Measurements from ENCODE around the gene AKAP6.
A peak's percentile ranks its signal among the peaks of the same experiment; 100 is the strongest.

AKAP6 gene

GRCh38 chr14:32633224-32633859, 304.2 kb downstream of the AKAP6 start:
- no peak for DNase-seq

GRCh38 chr14:32633930-32634329, 304.8 kb downstream of the AKAP6 start:
- no peak for DNase-seq

DNA sequence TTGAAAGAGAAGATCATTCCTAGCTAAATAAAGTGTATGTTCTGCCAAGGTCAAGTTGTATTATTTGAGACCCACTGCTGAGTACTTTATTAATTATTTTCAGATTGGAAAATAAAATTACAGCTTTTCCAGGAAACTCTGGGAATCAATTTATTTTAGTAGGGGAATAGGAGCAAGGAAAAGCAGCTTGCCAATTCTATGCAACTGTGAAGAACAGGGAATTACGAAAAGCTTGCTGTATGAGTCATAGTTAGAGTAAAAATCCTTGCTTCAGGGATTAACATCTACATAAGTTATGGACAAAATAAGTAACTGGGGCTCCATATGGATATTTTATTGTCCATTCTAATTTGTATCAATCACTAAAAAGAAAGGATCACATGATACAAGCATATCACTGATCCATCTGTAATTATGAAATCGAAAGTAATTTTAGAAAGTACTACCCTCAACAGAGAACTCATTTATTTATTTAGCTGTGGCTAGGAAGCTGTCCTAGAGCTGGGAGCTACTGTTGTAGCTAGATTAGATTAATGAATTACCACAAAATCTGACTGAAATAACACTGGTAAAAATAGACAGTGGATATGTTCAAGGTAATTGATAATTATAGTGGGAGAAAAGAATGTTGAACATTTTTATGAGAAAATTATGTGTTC, 306.1 kb downstream of the AKAP6 start:
- no peak for DNase-seq

- no peak for DNase-seq
Measured at GRCh38 chr14:32637582-32637981, 308.5 kb downstream of the AKAP6 start.

GRCh38 chr14:32639208-32639607, 310.1 kb downstream of the AKAP6 start:
- no peak for DNase-seq

DNA sequence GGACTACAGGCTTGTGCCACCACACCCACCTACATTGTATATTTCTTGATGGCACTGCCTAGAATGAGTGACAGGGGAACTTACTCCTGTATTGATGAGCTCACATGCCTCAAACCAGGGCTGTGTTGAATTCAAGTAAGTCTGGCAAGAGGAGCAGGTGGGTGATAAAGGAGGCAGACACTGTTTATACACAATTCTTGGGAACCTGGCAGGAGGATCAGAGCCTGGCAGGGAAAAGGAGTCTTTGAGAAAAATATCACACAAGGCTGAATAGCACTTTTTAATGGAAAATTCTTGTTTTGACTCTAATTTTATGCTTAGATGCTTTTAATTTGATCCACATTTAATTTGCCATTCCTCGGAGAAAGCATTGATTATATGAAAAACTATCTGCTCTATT, 316.5 kb downstream of the AKAP6 start:
- DNase-seq = no peak

GRCh38 chr14:32648434-32648833, 319.3 kb downstream of the AKAP6 start:
- DNase-seq = no peak

- no peak for DNase-seq
Measured at GRCh38 chr14:32650030-32650429, 320.9 kb downstream of the AKAP6 start.

DNA sequence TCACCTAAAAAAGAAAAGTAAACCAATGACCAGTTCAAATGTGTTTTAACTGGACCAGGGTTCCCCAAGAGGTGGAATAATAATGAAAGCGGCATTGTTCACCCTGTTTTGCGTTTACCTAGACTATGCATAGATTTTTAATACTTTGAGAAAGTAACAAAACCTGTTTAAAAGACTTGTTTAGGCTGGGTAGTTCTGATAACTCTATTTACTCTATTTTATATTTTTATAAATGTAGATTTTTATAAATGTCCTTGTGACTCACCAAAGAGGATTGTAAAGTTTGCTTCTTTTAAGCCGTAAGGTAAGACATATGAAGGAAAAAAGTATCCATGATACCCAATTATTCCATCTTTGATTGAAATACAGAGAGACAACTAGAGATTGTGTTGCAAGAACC, 321.6 kb downstream of the AKAP6 start:
- no peak for DNase-seq

- DNase-seq = no peak
Measured at GRCh38 chr14:32654106-32654505, 325.0 kb downstream of the AKAP6 start.

- DNase-seq = no peak
Measured at GRCh38 chr14:32656601-32657000, 327.5 kb downstream of the AKAP6 start.

DNA sequence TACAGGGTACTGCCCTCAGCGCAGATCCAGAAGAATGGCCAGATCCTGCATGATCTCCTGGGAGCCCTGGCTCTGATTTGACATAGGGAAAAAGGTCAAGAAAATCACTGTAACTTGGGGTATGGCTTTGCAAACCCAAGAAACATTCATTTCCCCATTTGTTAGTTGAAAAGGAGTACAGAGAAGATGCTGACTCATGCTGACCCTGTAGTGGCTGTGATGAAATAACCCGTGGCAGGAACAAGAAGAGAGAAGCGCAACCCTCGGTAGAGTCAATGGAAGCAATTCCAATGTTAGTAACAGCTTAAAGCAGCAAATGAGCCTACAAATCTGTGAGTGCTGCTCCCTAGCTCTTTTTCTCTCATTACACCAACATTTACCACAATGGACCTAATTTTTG, 328.0 kb downstream of the AKAP6 start:
- DNase-seq = peak; percentile 2

DNA sequence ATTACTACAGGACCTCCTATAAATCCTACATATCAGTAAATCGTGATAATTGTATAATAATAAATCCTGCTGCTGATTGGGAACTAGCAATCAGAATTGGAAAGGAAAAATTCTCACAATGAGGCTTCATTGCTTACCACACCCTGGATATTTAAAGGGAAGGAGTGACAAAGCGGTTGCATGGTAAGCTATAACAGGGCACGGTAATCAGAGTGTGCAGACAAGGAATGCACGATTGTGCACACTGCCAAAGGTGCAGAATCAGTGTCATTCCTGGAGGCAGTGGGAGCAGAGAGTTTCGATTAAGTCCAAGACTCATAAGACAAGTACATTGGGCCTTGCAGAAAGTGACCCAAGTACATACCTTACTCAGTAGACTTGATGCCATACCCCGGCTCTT, 332.1 kb downstream of the AKAP6 start:
- no peak for DNase-seq

DNA sequence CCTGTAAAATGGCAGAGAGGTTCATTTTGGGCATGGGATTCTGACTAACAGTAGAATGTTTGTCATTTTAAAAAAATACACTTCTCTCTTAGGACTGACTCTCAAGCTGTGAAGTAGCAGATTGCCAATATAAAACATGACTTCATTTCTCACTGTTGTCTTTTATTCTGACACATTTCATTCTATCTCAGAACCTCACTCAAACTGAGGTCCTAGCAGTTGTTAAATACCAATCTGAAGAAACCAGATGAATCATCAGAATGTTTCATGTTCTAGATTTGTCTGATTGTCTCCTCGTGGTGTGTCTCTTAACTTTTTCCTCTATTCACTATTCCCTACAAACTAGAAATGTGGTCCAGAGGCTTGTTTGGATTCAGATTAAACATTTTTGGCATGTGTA, 333.1 kb downstream of the AKAP6 start:
- no peak for DNase-seq

DNA sequence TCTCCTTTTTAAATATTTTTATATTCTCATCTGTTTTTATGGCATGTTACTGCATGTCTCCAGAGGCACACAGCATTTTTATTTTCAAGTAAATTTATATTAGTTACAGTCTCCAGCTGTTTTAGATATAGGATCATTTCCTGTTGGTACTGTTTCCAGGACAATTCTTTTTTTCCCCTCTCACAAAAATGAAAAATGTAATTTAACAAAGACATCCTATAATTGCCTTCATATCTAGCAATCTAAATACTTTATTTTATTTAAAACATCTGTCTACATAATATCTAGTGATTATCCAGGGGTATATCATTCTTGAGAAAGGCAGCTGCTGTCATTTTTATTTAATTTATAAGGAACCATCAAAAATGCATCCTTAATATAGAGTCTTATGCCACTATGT, 337.2 kb downstream of the AKAP6 start:
- DNase-seq = no peak

GRCh38 chr14:32667287-32667686, 338.2 kb downstream of the AKAP6 start:
- DNase-seq = no peak

DNA sequence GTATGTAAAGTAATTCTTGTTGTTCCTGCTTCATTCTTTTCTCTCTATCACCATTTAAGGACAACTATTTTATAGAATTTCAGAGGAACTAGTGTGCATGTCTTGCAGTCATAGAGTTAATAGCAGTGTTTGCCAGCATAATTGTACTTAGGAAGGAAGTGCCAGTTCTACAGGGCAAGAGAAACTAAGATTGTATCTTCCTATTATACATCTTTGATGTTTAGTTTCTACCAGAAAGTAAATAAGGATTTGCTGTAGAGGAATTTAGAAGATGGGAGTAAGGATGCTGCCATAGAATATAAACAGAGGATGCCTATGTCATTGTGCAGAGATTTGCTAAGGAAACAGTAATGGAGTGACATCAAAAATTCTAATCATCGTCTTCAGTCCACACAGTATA, 338.7 kb downstream of the AKAP6 start:
- DNase-seq = no peak

DNA sequence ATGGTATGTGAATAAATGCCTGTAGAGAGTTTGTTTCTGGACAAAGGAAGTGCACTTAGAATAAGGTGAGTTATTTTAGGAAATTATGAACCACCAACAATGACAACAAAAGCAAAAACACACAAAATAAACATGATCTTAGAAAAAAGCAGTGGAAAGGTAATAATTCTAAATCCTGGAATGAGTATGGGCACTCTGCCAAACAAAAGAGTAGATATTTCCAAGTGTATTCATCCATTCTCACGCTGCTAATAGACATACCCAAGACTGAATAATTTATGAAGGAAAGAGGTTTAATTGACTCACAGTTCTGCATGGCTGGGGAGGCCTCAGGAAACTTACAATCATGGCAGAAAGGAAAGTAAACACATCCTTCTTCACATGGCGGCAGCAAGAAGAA, 340.3 kb downstream of the AKAP6 start:
- no peak for DNase-seq

- DNase-seq = no peak
Measured at GRCh38 chr14:32675433-32675832, 346.3 kb downstream of the AKAP6 start.

- DNase-seq = no peak
Measured at GRCh38 chr14:32677129-32677780, 348.2 kb downstream of the AKAP6 start.

DNA sequence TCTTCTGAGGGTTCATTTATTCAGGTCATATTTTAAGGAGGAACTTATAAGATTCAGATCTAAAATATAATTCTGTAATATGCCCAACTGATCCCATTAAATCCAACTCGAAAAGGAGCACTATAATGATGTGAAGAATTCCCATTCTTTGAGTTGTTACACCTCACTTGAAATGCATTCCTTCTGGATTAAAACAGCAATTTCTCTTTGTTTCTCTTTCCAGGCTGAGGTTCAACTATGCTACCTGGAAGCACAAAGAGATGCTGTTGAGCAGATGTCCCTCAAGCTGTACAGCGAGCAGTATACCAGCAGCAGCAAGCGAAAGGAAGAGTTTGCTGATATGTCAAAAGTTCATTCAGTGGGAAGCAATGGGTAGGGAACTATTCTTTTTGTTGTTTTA, 349.0 kb downstream of the AKAP6 start:
- no peak for DNase-seq

DNA sequence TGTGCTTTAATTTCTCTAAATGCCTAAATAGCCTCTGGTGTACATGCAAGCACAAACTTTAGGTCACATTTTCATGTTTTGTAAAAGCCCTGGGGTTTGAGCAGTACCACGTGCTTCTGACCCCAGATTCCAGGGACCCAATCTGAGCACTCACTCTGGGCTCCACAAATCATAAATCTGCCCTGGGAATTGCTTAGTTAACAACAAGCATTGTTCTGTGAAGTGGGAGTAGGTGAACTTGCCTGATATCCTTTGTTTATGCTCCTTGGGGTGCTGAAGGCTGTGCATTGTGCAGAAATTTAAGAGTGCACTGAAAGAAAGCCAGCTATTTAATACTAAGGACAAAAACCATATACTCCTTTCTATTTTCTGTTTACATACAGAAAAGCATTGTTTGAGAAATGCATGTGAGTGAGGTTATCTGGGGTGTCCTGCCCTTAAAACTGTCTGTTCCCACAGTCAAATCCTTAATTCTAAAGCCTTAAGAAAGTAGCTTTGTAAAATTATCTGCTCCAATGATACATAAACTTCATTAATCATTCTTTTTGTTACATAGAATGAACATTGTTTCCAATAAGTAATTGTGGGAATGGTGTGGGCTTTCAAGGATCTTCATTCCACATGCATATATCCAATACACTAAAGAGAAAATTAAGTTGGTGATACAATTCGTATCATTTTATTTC, 351.0 kb downstream of the AKAP6 start:
- DNase-seq = no peak

- no peak for DNase-seq
Measured at GRCh38 chr14:32681598-32681997, 352.5 kb downstream of the AKAP6 start.

- no peak for DNase-seq
Measured at GRCh38 chr14:32682214-32682613, 353.1 kb downstream of the AKAP6 start.
